Measurements from ENCODE around the gene MRPS6.

Gene MRPS6

DNA sequence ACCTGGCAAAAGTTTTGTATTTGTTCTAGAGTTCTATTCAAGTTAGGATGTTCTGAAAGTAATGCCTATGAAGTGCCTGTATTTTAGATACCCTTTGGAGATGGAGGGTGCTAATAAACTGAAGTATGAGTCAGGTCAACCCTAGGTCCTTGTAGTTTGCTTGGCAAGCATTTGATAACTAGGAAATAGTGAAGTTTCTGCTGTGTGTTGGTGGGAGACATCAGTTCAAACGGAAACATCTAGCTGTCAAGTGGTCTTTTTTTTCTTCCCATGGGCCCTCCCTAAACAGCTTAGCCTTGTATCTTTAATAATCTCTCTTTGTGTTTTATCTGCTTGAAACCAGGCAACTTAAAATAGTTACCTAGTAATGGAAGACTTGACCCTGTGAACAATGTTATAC lies 4.5 kb downstream of the MRPS6 start:
- Histone ChIP-seq H3K36me3 (ENCODE audit: control insufficient read depth, insufficient read depth, low read length) (peaks cover 4% of the 10 kb centered on the region), H3K4me3 (replicated peaks; ENCODE audit: low read depth, low read length) (no peak overlapping the region), H3K27me3 (replicated peaks; ENCODE audit: control insufficient read depth, insufficient read depth, low read length) (no peaks in the 10 kb centered on the region)
- DNase-seq (ENCODE audit: extremely low read depth, insufficient read length), result no peak
- TF ChIP-seq, protein P1, sequence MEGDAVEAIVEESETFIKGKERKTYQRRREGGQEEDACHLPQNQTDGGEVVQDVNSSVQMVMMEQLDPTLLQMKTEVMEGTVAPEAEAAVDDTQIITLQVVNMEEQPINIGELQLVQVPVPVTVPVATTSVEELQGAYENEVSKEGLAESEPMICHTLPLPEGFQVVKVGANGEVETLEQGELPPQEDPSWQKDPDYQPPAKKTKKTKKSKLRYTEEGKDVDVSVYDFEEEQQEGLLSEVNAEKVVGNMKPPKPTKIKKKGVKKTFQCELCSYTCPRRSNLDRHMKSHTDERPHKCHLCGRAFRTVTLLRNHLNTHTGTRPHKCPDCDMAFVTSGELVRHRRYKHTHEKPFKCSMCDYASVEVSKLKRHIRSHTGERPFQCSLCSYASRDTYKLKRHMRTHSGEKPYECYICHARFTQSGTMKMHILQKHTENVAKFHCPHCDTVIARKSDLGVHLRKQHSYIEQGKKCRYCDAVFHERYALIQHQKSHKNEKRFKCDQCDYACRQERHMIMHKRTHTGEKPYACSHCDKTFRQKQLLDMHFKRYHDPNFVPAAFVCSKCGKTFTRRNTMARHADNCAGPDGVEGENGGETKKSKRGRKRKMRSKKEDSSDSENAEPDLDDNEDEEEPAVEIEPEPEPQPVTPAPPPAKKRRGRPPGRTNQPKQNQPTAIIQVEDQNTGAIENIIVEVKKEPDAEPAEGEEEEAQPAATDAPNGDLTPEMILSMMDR (IDR thresholded peaks at IDR 0.05; ENCODE audit: insufficient read depth, low read length, poor library complexity, severe bottlenecking), result no peak

DNA sequence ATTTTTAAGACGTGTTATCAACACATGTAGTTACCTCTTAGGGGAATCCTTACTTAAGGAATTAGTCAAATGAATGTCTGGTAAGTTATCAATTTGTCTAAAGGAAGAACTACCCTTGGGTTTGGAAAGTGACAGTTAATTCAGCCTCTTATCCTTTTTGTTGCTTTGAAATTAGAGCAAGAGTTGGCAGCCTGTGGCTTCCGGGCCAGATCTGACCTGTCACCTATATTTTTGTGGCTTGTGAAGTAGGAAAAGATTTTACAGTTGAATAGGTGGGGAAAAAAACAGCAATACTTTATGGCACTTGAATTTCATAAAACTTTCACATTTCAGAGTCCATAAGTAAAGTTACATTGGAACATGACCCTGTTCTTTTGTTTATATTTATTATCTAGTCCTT lies 5.5 kb downstream of the MRPS6 start:
- H3K36me3 ChIP-seq (ENCODE audit: control insufficient read depth, insufficient read depth, low read length), result peaks cover 5% of the 10 kb centered on the region
- TF ChIP-seq, protein P1 (IDR thresholded peaks at IDR 0.05; ENCODE audit: insufficient read depth, low read length, poor library complexity, severe bottlenecking), result no peak
- no peak overlapping the region for H3K4me3 ChIP-seq (replicated peaks; ENCODE audit: low read depth, low read length)
- DNase-seq (ENCODE audit: extremely low read depth, insufficient read length), result no peak
- H3K27me3 ChIP-seq (replicated peaks; ENCODE audit: control insufficient read depth, insufficient read depth, low read length), result no peaks in the 10 kb centered on the region

DNA sequence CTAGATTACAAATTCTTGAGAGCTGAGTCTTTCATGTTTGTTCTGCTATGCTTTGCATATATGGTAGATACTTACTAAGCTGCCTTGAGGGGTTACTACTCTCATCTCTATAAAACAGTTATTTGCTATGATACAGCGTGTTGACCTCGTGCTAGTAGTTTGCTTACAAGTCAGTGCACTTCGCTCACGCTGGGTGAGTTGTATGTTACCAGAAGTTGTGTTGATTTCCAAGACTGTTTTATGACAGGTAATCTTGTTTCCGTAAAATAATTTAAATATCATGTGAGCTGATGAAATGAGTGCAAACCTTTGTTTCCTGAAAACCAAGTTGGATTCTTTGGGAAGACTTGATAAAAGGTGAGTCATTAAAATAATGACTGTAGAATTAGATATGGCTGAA lies 7.3 kb downstream of the MRPS6 start:
- TF ChIP-seq, protein P1 (IDR thresholded peaks at IDR 0.05; ENCODE audit: insufficient read depth, low read length, poor library complexity, severe bottlenecking), result no peak
- Histone ChIP-seq H3K36me3 (ENCODE audit: control insufficient read depth, insufficient read depth, low read length) (peaks cover 3% of the 10 kb centered on the region), H3K4me3 (replicated peaks; ENCODE audit: low read depth, low read length) (no peak overlapping the region), H3K27me3 (replicated peaks; ENCODE audit: control insufficient read depth, insufficient read depth, low read length) (no peaks in the 10 kb centered on the region)
- no peak for DNase-seq (ENCODE audit: extremely low read depth, insufficient read length)

DNA sequence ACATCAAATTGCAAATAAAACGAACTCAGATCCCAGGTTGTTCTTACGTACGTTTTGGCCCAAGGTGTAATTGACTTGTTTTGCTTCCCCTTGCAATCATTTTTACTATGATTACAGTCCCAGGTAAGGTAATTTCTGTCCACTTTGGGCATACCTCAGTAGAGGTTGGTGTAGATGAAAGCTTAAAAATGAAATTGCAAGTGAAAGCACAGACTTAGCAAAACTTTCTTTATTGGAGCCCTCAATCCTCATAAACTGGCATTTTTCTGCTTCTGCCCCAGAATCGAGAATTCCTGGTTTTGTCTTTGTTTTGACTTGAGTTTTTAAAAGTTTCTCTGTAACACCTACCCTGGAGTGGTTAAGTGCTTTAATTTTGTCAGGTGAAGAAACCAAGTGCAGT lies 9.4 kb downstream of the MRPS6 start:
- H3K27me3 ChIP-seq (replicated peaks; ENCODE audit: control insufficient read depth, insufficient read depth, low read length), result no peaks in the 10 kb centered on the region
- no peak for DNase-seq (ENCODE audit: extremely low read depth, insufficient read length)
- no peak overlapping the region for H3K4me3 ChIP-seq (replicated peaks; ENCODE audit: low read depth, low read length)
- TF ChIP-seq, protein P1 (IDR thresholded peaks at IDR 0.05; ENCODE audit: insufficient read depth, low read length, poor library complexity, severe bottlenecking), result no peak
- H3K36me3 ChIP-seq (ENCODE audit: control insufficient read depth, insufficient read depth, low read length), result peaks cover 6% of the 10 kb centered on the region

DNA sequence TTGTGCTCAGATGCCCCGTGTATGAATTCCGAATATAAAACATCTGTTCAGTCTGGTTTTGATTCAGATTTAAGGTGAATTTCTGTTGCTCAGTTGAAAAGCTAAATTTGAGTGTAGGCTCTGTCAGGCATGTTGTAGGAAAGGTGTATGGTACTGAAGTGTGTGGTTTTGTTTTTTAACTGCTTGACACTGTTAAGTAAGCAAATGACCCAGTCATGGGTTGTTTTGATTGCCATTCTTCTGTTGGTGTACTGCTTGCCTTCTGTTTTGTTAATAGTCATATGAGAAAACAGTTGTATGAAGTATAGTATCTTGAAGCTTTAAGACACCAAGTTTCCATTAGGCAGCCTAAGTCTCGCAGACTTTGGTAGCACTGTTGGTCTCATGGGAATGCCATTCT lies 10.0 kb downstream of the MRPS6 start:
- H3K36me3 ChIP-seq (ENCODE audit: control insufficient read depth, insufficient read depth, low read length), result peaks cover 6% of the 10 kb centered on the region
- no peaks in the 10 kb centered on the region for H3K27me3 ChIP-seq (replicated peaks; ENCODE audit: control insufficient read depth, insufficient read depth, low read length)
- DNase-seq (ENCODE audit: extremely low read depth, insufficient read length), result no peak
- TF ChIP-seq, protein P1 (IDR thresholded peaks at IDR 0.05; ENCODE audit: insufficient read depth, low read length, poor library complexity, severe bottlenecking), result no peak
- no peak overlapping the region for H3K4me3 ChIP-seq (replicated peaks; ENCODE audit: low read depth, low read length)

DNA sequence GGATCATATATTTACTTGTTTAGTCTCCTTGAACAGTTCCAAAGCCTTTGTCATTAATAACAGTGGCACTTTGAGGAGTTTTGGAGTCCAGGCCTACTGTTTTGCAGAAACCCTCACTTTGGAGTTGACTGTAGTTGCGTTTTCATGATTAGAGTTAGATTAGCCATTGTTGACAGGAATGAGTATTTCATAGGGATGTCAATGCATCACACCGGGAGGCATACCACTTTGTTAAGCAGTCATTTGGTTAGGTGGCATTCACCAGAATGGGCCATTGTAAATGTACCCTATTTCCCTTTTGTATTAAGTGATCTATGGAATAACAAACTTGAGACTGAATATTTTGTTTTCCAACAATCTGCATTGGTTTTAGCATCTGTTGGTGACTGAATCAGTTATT lies 11.8 kb downstream of the MRPS6 start:
- no peaks in the 10 kb centered on the region for H3K27me3 ChIP-seq (replicated peaks; ENCODE audit: control insufficient read depth, insufficient read depth, low read length)
- TF ChIP-seq, protein P1 (IDR thresholded peaks at IDR 0.05; ENCODE audit: insufficient read depth, low read length, poor library complexity, severe bottlenecking), result no peak
- H3K36me3 ChIP-seq (ENCODE audit: control insufficient read depth, insufficient read depth, low read length), result peaks cover 5% of the 10 kb centered on the region
- no peak overlapping the region for H3K4me3 ChIP-seq (replicated peaks; ENCODE audit: low read depth, low read length)
- DNase-seq (ENCODE audit: extremely low read depth, insufficient read length), result no peak
